ENCODE results near the gene BBS1.

GRCh38 chr11:66531841-66532240 lies 21.4 kb downstream of the BBS1 start:
- TF ChIP-seq POLR2AphosphoS5 (IDR thresholded peaks at IDR 0.05; ENCODE audit: low read depth, low read length): no peak
- no peak for TF ChIP-seq REST (IDR thresholded peaks at IDR 0.05; ENCODE audit: low read depth)
- TF ChIP-seq CTCF (IDR thresholded peaks at IDR 0.05 in 2 of 3, conservative IDR thresholded peaks at IDR 0.05 in 1 of 3; ENCODE audit: borderline replicate concordance in 1 of 3, insufficient read depth in 1 of 3, low read depth in 2 of 3, low read length in 2 of 3): no peak
- no peak for TF ChIP-seq POLR2A (IDR thresholded peaks at IDR 0.05; ENCODE audit: borderline replicate concordance, extremely low read depth, insufficient read depth, insufficient read length)
- TF ChIP-seq EZH2 (IDR thresholded peaks at IDR 0.05): no peak
- TF ChIP-seq EZH2phosphoT487 (IDR thresholded peaks at IDR 0.05; ENCODE audit: borderline replicate concordance): no peak
- TF ChIP-seq RAD21 (IDR thresholded peaks at IDR 0.05; ENCODE audit: low read depth): no peak
- TF ChIP-seq ATF3 (IDR thresholded peaks at IDR 0.05): no peak
